ENCODE data around the gene CASQ1.

Gene CASQ1

DNA sequence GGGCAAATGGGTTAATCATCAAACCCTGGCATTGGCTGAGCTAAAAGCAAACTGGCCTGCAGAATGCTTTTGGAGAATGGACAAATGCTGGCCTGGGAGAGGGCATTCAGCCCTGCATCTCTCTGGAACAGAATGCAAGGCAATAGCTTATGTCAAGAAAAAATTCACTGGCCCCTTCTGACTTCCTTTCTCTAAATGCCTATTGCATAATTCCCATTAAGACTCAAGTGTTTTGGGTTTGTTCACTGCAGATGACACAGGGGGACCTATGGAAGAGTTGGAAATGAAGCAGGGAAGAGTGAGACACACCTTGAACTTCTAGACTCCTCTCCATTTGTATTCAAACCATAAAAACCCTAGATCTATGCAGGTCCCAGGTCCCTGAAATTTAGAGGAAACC, 30.7 kb downstream of the CASQ1 start:
- TF ChIP-seq, protein P1, sequence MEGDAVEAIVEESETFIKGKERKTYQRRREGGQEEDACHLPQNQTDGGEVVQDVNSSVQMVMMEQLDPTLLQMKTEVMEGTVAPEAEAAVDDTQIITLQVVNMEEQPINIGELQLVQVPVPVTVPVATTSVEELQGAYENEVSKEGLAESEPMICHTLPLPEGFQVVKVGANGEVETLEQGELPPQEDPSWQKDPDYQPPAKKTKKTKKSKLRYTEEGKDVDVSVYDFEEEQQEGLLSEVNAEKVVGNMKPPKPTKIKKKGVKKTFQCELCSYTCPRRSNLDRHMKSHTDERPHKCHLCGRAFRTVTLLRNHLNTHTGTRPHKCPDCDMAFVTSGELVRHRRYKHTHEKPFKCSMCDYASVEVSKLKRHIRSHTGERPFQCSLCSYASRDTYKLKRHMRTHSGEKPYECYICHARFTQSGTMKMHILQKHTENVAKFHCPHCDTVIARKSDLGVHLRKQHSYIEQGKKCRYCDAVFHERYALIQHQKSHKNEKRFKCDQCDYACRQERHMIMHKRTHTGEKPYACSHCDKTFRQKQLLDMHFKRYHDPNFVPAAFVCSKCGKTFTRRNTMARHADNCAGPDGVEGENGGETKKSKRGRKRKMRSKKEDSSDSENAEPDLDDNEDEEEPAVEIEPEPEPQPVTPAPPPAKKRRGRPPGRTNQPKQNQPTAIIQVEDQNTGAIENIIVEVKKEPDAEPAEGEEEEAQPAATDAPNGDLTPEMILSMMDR (IDR thresholded peaks at IDR 0.05): no peak
- no peak overlapping the region for H3K27ac ChIP-seq
- H3K4me1 ChIP-seq (ENCODE audit: control insufficient read depth in 1 of 2, insufficient read depth in 1 of 2, low read depth in 1 of 2, low read length in 1 of 2): no peaks in the 10 kb centered on the region
- no peak overlapping the region for H3K4me3 ChIP-seq (ENCODE audit: low read depth in 1 of 2, low read length in 1 of 2)
- no peaks in the 10 kb centered on the region for H3K9me3 ChIP-seq
- H3K36me3 ChIP-seq: peaks cover 99% of the 10 kb centered on the region
- H3K27me3 ChIP-seq: no peaks in the 10 kb centered on the region

DNA sequence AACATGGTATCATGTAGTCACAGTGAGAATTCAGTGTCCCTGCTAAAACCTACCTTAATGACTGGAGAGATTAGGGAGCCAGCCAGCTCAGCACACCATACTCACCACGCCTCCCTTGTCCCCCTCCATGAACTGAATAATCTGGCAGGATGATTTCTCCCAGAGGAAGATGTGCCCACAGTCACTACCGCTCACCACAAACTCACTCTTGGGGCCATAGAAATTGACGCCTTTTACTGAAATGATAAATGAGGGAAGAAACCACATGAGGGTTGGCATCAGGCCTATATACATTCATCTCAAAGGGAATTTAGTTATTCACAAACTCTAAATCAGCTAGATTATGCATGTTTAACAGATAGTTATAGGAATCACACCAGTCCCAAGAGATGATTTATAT, 32.2 kb downstream of the CASQ1 start:
- Histone ChIP-seq H3K4me1 (ENCODE audit: control insufficient read depth in 1 of 2, insufficient read depth in 1 of 2, low read depth in 1 of 2, low read length in 1 of 2) (no peaks in the 10 kb centered on the region), H3K36me3 (peaks cover 99% of the 10 kb centered on the region), H3K27ac (no peak overlapping the region), H3K9me3 (no peaks in the 10 kb centered on the region), H3K4me3 (ENCODE audit: low read depth in 1 of 2, low read length in 1 of 2) (no peak overlapping the region), H3K27me3 (no peaks in the 10 kb centered on the region)
- TF ChIP-seq, protein P1 (IDR thresholded peaks at IDR 0.05): no peak

DNA sequence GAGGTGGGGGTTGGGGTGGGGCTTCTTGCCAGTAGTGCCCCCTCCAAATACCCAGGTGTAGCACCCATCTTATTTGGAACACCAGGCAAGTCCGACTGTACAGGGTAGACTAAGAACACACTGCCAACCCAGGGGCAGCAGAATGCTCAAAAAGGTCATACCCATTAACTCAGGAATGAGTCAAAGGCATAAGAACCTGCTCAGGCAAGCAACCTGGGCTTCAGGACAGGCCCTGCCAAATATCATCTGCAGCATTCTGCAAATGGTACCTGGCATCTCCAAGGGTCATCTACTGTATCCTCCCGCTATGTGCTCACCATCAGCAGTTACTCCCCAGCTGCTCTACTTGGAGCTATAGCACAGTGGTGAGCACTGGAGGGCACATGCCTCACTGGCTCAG, 34.2 kb downstream of the CASQ1 start:
- H3K27ac ChIP-seq: no peak overlapping the region
- H3K4me3 ChIP-seq (ENCODE audit: low read depth in 1 of 2, low read length in 1 of 2): no peak overlapping the region
- no peaks in the 10 kb centered on the region for H3K9me3 ChIP-seq
- TF ChIP-seq, protein P1 (IDR thresholded peaks at IDR 0.05): no peak
- no peaks in the 10 kb centered on the region for H3K27me3 ChIP-seq
- H3K4me1 ChIP-seq (ENCODE audit: control insufficient read depth in 1 of 2, insufficient read depth in 1 of 2, low read depth in 1 of 2, low read length in 1 of 2): no peaks in the 10 kb centered on the region
- peaks cover 97% of the 10 kb centered on the region for H3K36me3 ChIP-seq

DNA sequence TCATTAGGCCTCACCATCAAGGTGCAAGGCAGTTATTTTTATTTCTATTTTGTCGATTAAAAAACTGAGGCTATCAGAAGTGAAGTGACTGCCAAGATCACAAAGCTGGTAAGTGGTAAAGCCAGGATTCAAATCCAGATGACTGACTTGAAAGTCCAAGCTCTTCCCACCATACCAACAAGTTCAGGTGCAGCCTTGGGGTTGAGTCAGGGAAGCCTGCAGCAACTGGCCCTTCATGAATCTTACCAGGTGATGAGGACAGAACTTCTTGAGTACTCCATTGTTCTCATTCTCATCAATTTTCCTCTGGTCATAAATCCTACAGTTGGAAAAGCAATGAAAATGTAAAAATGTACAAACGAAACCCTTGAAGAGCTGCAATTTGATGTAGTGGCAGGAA, 35.0 kb downstream of the CASQ1 start:
- H3K36me3 ChIP-seq: peaks cover 97% of the 10 kb centered on the region

DNA sequence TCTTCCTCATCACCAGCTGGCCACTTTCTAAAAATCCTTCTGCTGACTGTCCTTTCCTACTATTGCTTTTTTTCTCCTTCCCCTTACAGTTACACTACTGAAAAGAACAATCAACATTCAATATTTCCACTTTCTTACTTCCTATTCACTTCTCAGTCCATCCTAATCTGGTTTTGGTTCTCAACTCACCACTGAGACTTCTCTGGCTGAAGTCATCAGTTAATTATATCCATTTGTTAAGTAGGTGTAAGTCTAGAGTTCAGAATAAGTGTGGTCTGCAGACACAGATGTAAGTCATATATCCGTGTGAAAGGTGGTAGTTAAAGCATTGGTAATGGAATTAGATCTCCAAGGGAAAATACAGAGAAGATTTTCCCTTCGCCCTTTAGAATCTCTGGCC, 36.2 kb downstream of the CASQ1 start:
- no peaks in the 10 kb centered on the region for H3K27me3 ChIP-seq
- no peaks in the 10 kb centered on the region for H3K9me3 ChIP-seq
- H3K4me3 ChIP-seq (ENCODE audit: low read depth in 1 of 2, low read length in 1 of 2): no peak overlapping the region
- TF ChIP-seq, protein P1 (IDR thresholded peaks at IDR 0.05): no peak
- no peaks in the 10 kb centered on the region for H3K4me1 ChIP-seq (ENCODE audit: control insufficient read depth in 1 of 2, insufficient read depth in 1 of 2, low read depth in 1 of 2, low read length in 1 of 2)
- no peak overlapping the region for H3K27ac ChIP-seq
- peaks cover 96% of the 10 kb centered on the region for H3K36me3 ChIP-seq

More for the DNA sequence above, 35.0 kb downstream of the CASQ1 start:
- no peaks in the 10 kb centered on the region for H3K27me3 ChIP-seq
- H3K4me3 ChIP-seq (ENCODE audit: low read depth in 1 of 2, low read length in 1 of 2): no peak overlapping the region
- no peak overlapping the region for H3K27ac ChIP-seq
- no peaks in the 10 kb centered on the region for H3K4me1 ChIP-seq (ENCODE audit: control insufficient read depth in 1 of 2, insufficient read depth in 1 of 2, low read depth in 1 of 2, low read length in 1 of 2)
- no peaks in the 10 kb centered on the region for H3K9me3 ChIP-seq
- TF ChIP-seq, protein P1 (IDR thresholded peaks at IDR 0.05): no peak

DNA sequence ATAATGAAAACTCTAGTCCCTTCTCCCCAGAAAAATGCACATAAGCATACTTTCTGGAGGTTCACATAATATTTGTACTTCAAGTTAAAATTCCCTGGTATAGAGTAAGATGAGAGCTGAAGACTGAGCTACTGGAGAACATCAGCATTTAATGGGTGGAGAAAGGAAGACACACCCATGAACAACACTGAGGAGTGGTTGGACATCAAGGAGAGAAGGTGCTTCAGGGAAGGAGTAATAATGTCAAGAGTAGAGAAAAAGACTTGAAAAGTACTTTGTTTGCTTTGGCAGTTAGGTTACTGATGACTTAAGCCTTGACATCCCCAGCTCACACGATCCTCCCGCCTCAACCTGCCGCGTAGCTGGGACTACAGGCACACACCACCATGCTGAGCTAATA, 36.7 kb downstream of the CASQ1 start:
- no peaks in the 10 kb centered on the region for H3K4me1 ChIP-seq (ENCODE audit: control insufficient read depth in 1 of 2, insufficient read depth in 1 of 2, low read depth in 1 of 2, low read length in 1 of 2)
- H3K27me3 ChIP-seq: no peaks in the 10 kb centered on the region
- H3K27ac ChIP-seq: no peak overlapping the region
- TF ChIP-seq, protein P1 (IDR thresholded peaks at IDR 0.05): no peak
- H3K9me3 ChIP-seq: no peaks in the 10 kb centered on the region
- H3K36me3 ChIP-seq: peaks cover 97% of the 10 kb centered on the region
- no peak overlapping the region for H3K4me3 ChIP-seq (ENCODE audit: low read depth in 1 of 2, low read length in 1 of 2)
